Umbilical cord (tissue), 2 donors: ENCODE data around the gene AKIRIN1. TPM values are rescaled to one million over a fixed set of nuclear protein-coding genes. Genes with fewer than 3 reads are reported as not detected.
"Not testable (repeated sequence)": the region's sequence is repeated elsewhere in the genome, so short reads cannot be mapped to it uniquely, and the experiment has no call there.

ENCODE experiments used
- DNase-seq: peaks from one replicate; pipeline ENCODE4 v3.0.0-alpha.2; 2015; ENCODE audit warnings: low spot score
- total RNA-seq: library from RNA; depleted of rRNA; stranded (reverse); fragments of >200 nt; gene quantifications from one replicate; pipeline ENCODE4 v1.2.3, GENCODE V29; 2014; ENCODE audit warnings: low replicate concordance; ENCODE audit not compliant: insufficient read depth

AKIRIN1 gene, protein sequence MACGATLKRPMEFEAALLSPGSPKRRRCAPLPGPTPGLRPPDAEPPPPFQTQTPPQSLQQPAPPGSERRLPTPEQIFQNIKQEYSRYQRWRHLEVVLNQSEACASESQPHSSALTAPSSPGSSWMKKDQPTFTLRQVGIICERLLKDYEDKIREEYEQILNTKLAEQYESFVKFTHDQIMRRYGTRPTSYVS
- total RNA-seq: 52.7 TPM

DNA sequence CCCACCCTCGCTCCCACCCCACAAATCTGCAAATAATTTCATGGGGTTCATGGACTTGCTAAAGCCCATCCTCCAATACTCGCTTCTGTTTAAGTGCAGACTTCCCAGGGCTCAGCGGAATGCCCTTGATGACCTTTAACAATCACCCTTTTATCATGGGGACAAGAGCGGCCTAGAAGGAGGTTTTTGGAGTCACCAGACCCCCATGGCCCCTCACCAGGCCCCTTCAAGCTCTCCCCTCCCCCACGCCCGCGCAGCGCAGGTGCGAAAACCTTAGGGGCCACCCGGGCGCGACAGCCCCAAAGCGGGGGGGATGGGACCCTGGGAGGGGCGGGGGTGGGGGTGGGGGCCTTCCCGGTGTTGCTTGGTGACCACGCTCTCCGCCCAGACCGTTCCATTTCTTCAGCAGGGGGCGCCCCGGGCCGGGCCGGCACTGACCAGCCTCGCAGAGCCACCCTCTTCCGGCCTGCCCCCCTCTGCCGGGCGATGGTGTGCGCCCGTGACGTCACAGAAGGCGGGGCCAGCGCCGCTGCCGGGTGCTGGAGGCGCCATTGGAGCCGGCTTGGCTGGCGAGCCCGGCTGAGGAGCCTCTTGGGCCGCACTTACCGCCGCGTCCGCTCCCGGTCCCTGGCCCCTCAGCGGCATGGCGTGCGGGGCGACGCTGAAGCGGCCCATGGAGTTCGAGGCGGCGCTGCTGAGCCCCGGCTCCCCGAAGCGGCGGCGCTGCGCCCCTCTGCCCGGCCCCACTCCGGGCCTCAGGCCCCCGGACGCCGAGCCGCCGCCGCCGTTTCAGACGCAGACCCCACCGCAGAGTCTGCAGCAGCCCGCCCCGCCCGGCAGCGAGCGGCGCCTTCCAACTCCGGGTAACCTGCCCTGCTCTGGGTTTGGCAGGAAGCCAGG is at the start of gene AKIRIN1:
TSS of gene AKIRIN1 (plus strand) at position 539 of the 900 bp plus-strand sequence. CDS start at position 644, 105 bp downstream.
- peak; percentile 97 for DNase-seq

DNA sequence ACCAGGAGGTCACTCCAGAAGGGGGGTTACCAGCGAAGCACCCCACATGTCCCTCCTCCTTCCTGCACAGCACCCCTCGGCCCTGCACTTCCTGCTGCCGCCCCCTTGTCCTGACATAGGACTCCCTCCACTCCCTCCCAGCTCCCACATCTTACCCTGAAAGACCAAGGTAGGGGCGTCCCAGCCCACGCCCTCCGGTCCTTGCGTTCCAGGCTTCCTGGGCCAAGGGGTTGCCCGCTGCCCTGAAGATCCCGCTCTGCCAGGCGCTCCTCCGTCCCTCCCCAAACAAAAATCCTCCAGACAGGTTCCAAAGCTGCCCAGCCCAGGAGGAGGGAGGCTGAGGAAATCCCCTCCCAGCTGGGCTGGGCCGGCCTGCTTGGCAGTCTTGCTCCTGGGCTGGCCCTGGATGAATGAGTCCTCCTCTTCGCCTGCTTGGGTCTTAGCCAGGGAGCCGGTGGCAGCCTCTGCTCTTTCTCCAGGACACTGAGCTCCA is 49.5 kb upstream of the AKIRIN1 start, which contains the start of gene RHBDL2:
TSS of gene RHBDL2 (minus strand) at position 304 of the 493 bp plus-strand sequence. CDS start 22,618 bp downstream, outside the sequence.
- peak; percentile 78 for DNase-seq

DNA sequence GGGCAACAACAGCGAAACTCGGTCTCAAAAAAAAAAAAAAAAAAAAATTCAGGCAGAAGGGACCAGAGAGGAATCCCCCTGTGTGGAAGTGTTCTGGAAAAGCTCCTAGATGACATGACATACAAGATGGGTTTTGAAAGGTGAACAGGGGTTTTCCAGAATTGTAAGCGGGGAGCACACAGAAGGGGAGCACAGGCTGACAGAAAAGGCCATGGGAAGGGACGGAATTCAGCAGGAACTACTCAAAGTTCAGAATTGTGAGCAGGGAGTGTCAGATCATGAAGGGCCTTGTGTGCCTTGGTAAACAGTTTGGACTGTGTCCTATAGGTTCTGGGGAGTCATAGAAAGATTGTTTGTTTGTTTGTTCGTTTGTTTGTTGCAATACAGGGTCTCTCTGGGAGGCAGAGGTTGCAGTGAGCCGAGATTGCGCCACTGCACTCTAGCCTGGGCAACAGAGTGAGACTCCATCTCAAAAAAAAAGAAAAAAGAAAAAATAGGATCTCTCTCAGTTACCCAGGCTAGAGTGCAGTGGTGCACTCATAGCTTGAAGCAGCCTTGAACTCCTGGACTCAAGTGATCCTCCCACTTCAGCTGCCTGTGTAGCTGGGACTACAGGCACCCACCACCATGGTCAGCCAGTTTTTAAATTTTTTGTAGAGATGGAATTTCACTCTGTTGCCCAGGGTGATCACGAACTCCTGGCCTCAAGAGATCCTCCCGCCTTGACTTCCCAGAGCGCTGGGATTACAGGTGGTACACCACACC is 48.2 kb upstream of the AKIRIN1 start:
- no peak for DNase-seq

DNA sequence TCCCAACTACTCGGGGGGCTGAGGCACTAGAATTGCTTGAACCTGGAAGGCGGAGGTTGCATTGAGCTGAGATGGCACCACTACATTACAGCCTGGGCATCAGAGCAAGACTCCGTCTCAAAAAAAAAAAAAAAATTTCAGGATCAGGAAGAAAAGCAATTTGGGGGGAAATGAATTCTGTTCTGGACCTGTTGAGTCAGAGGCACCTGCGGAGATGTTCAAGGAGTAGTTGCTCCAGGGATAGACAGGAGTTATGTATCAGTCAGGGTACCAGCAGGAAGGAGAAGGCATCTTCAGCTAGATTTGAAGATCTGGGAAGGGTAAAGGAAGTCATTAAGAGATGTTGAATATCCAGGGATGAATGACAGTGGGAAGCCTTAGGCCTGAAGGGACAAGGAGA is 46.5 kb upstream of the AKIRIN1 start:
- no peak for DNase-seq

DNA sequence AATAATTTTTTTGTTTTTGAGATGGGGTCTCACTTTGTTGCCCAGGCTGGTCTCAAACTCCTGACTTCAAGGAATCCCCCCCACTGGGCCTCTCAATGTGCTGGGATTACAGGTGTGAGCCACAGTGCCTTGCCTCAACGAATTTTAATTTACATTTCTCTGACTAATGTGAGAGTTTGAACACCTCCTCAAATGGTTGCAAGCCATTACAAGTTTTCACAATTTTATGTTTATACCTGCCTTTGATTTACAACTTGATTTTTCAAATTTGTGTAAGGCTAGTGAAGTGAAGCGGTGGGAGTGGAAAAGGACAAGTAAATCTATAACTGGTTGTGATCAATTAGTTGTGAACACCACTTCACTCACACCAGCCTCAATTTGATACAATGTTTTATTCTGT is 40.5 kb upstream of the AKIRIN1 start:
- peak; percentile 11 for DNase-seq

DNA sequence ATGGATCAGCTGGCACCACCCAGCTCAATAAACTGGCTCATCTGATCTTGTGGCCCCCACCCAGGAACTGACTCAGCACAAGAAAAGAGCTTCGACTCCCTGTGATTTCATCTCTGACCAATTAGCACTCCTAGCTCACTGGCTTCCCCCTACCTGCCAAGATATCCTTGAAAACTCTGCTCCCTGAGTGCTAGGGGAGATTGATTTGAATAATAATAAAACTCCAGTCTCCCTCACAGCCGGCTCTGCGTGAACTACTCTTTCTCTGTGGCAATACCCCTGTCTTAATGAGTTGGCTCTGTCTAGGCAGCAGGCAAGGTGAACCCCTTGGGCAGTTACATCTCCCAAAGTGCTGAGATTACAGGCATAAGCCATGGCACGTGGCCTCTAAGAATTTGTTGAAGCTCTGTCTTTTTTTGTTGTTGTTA is 37.6 kb upstream of the AKIRIN1 start:
- no peak for DNase-seq

DNA sequence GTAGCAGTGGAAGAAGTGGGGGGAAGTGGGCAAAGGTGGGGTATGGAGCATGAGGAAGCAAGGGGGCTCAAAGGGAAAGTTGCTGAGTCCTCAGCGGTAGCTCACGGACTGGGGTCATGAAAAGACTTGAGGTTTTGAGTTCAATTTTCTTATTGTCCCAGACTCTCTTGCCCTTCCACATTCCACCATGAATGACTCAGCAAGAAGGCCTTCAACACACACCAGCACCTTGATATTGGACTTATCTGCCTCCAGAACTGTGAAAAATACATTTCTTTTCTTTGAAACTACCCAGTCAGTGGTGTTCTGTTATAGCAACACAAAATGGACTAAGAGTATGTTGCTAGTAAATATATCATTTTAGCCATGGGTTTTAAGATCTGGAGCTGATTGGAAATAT is 32.1 kb upstream of the AKIRIN1 start:
- DNase-seq: peak; percentile 10

DNA sequence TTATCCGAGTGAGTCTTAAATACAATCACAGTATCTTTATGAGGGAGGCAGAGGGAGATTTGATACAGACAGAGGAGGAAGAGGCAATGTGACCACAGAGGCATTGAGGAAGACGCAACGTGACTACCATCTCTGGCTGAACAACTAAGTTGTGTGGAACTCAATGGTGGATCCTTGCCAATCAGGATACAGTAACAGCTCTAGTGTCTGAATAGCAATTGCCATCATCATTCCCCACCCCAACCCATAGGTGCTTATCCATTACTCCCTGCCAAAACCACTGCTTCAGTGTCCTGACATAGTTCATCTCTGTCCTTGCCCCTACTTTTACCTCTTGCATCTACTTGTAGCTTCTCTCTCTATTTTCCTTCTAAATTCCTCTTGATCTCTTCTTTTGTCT is 29.0 kb upstream of the AKIRIN1 start:
- no peak for DNase-seq

DNA sequence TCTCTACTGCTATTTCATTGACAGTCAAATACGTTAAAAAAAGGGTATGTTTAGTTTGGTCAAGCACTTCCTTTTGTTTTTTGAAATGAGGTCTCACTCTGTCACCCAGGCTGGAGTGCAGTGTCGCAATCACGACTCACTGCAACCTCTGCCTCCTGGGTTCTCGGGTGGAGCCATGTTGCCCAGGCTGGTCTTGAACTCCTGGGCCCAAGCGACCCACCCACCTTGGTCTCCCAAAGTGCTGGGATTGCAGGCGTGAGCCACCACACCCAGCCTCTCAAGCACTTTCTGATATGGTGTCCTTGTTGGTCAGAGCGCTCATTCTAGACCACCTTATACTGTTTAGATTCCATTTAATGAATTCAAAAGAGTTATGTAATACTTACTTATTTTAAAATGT is 28.5 kb upstream of the AKIRIN1 start:
- DNase-seq: no peak

DNA sequence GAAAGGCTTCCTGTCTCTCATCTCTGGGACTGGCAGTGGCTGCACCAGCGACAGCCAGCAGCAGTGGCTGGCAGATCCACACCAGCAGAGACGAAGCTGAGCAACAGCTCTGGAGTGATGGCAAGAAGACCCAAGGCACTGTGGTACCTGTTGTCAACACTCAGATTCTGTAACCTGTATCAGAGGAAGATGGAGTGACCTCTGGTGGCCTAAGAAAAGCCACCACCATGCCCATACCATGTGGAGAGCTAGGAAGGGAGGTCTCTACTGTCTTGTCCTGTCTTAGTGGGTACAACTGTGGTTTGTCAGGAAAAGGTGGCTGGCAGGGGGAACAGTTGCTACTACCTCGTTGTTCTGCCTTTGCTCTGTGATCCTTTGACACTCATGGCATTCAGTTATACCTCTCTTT is 26.9 kb upstream of the AKIRIN1 start:
- DNase-seq: no peak

DNA sequence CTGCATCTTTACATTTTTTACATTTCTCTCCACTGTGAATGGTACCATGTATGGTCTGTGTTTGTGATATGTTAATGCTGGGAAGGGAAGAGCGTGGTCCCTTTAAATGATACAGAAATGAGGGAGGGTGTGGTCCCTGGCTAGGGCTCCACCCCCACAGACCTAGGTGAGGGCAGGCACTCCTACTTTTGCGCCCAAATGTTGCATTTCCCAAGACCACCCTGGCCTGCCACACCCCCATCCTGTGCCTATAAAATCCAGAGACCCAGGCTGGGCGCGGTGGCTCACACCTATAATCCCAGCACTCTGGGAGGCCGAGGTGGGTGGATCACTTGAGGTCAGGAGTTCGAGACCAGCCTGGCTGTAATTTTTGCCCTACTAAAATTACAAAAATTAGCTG is 17.9 kb upstream of the AKIRIN1 start:
- not testable (repeated sequence) for DNase-seq

DNA sequence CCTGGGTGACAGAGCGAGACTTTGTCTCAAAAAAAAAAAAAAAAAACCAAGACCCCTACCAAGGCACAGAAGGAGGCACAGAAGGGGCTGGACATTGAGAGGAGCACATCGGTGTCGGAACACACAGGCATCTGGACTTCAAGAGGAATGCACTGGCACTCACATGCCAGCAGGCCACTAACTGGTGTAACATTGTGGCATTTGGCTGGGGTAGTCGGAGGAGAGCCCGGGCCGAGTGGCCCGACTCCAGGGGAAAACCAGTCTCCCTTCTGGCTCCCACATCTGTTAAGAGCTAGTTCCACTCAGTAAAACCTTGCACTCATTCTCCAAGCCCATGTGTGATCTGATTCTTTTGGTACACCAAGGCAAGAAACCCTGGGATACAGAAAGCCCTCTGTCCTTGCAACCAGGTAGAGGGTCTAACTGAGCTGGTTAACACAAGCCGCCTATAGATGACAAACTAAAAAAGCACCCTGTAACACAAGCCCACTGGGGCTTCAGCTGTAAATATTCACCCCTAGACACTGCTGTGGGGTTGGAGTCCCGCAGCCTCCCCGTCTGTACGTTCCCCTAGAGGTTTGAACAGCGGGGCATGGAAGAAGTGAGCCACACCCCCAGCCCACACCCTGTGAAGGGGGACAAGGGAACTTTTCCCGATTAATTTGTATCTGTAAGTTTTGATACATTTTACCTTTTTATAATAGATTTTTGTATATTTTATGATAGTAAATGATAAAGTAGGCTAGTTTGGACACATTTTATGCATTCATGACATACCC is 17.2 kb upstream of the AKIRIN1 start:
- DNase-seq: no peak

DNA sequence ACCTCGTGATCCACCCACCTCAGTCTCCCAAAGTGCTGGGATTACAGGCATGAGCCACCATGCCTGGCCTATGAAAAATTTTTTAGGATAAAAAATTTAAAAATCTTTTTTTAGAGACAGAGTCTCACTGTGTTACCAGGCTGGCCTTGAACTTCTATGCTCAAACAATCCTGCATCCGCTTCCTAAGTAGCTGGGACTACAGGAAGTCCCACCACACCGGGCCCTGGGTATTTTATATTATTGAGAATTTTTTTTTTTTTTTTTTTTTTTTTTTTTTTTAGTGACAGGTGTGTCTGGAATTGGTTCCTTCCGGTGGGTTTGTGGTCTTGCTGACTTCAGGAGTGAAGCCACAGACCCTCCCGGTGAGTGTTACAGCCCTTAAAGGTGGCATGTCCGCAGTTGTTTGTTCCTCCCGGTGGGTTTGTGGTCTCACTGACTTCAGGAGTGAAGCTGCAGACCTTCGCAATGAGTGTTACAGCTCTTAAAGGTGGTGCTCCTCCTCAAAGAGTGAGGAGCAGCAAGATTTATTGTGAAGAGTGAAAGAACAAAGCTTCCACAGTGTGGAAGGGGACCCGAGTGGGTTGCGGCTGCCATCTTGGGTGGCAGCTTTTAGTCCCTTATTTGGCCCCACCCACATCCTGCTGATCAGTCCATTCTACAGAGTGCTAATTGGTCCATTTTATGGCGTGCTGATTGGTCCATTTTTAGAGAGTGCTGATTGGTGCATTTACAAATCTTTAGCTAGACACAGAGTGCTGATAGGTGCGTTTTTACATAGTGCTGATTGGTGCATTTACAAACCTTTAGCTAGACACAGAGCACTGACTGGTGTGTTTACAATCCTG is 13.5 kb upstream of the AKIRIN1 start:
- DNase-seq: not testable (repeated sequence)

DNA sequence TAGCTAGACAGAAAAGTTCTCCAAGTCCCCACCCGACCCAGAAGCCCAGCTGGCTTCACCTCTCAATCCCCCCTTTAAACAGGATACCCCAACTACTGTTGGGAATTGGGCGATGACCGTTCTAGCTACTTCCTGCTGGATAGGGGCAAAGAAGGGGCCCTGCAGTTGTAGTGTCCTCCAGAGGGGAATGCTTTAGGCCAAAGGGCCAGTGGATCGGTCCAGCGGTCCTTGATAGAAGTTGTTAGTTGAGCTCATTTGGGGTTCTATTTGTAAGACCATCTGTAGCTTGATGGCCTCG is 12.9 kb upstream of the AKIRIN1 start:
- not testable (repeated sequence) for DNase-seq

DNA sequence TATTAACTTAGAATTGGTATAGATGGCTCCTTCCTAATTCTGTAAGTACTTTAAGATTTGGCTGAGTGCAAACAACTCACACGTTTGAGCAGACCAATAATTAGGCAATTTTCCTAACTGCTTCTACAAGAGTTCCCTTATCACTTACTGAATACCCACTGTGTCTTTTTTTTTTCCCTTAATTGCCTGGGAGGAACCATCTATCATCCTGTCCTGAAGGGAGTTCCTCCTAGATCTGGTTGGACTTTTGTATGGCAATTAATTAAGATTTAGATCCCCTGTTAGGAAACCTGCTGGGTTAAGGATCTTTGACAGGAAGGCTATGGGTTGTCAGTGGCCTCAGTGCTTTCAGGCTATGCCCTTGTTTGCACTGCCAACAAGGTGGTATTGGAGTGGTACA is 11.7 kb upstream of the AKIRIN1 start:
- not testable (repeated sequence) for DNase-seq

DNA sequence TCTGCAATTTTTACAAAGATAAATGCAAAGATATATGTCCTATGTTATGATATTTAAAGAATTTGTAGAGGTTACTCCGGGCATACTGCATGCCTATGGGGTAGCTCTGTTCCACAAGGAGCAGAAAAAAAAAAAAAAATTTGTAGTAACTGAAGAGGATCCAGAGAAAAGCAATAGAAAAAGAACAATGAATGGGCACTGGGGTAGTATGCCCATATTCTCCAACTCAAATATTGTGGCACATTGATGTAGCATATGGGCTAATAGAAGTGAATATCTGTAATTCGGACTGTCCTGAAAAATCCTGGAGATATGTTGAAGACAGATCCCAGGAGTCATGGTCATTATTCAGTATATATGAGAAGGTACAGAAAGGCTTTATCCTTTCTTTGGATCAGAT is 1.1 kb upstream of the AKIRIN1 start:
- no peak for DNase-seq

DNA sequence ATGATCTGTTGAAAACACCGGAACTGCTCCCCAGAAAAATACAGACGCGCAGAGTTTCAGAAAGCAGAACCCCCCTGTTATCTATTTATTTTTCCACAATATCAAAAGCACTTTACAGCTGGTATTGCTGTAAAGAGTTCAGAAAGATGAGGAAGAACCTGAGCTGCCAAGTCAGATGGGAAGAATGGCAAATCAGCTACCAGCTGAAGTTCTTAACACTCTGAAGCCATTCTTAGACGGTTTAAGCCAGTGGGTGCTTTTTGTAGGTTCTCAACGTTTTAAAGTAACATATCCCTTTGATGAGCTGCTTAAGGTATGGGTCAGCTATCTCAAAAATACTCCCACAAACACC is 714 bp upstream of the AKIRIN1 start:
- peak; percentile 48 for DNase-seq

DNA sequence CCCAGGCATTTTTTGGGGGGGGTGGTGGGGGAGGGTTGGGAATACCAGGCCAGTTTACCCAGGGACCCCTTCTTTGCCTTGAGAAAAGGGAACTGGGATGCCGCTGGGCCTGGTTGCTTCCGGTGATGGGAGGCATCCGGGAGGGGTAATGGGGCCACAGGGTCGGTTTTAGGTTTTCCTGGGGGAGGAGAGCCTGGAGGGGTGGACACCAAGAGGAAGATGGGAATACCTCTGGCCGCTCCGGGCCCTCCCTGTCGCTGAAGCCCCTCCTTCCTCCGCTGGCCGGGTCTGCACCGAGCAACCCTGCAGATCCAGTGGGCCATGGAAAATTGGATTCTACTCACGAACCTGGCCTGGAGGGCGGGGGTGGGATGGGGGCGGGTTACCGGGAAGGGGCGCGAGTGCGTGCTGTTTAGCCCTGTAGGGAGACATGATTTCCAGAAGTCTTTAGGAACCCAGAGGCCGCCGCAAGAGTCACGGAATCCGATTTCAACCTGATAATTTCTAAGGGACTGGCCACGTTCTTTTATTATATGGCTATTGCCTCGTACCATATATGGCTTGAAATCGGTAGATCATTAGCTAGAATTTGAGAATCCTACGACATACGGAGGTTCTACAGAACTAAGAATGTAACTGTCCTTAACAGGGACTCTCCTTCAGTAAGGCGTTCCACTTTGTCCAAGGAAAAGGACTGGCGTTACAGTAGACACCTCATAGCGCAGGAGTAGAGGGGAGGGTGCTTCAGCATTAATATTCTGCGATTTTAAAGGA is 749 bp downstream of the AKIRIN1 start:
- DNase-seq: peak; percentile 60

DNA sequence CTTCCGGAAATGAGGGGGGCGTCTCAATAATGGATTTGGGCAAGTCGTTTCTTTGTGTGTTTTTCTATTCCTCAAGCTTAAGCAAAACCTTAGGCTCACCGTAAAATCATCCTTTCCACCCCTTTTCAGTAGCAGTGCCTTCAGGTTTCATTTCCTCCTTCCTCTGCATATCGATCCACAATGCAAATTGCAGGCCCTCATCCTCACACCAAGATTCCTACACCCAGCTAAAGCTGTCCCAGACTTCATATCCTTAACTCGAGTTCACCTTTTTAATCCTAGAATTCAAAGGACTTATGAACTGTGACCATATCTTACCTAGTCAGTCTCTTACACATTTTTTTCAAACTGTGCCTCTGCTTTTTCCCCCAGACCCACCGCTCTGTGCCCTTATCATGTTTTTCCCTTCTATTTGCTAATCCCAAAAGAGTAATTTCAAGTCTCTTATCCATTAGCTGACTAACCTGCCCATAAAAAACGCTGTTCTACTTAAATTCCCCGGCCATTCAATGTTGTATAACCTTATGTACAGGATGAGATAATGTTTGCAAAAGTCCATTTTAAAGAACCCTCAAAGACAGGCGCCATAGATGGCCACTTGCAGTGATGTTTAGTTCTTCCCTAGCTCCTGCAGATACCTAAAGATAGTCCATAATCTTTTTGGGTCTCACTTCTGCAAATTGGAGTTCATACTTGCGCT is 1.5 kb downstream of the AKIRIN1 start:
- no peak for DNase-seq
